NCI-H774 (cell line): Measurements from ENCODE around the gene NPLOC4.

Experiments
- DNase-seq: peaks from one replicate; lab custom pipeline; 2025; lab: John Stamatoyannopoulos, UW

NPLOC4 gene

DNA sequence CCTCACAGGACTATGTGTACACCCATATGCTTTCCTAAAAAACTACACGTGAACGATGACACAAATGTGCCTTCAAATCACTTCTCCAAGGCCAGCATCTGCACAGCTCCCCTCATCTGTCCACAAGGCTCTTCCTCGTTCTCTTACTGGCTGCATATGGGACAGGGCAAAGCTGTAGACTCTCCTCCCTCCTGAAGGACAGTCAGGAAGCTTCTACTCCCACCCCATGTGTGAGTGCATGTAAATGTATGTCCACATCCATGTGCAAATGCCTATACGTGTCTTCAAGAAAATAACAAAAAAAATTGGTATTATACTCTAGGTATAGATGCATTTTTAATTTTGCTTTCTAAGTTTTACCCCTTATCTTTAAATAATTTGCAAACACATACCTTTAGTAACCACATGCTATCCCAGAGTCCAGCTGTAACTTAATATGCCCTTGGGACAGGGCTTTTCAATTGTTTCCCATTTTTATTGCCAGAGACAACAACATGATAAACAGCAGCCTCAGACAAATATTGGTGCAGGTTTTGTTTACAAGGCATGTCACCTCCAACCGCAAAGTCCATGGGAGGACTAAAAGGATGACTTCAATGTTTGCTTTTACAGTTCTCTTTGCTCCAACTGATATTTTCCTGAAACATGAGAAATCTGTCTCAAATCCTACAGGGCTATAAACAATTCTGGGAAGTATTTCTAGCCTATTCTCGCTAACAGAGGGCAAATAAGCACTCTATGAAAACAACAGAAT, 53.1 kb downstream of the NPLOC4 start:
- peak; percentile 24 for DNase-seq

- no peak for DNase-seq
These were observed 54.2 kb downstream of the NPLOC4 start for GRCh38 chr17:81582749-81583148.

GRCh38 chr17:81582341-81582740, 54.6 kb downstream of the NPLOC4 start:
- no peak for DNase-seq

DNA sequence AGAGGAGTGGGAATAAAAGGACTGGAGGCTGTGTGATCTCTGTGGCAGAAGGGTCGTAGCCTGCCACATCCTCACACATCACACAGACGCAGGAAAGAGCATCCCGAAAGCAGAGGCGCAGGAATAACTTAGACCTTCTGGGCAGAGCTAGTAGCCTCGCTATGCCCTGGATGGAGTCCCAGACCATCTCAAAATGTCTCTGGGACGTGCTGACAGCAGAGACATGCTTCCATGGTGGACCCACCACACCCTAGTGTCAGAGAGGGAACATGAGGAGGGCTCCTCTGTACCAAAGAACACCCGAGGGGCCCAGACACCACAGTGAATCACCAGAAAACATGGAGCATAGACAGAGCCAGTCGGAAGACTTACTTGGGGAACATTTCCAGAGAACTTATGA, 55.2 kb downstream of the NPLOC4 start:
- no peak for DNase-seq

DNA sequence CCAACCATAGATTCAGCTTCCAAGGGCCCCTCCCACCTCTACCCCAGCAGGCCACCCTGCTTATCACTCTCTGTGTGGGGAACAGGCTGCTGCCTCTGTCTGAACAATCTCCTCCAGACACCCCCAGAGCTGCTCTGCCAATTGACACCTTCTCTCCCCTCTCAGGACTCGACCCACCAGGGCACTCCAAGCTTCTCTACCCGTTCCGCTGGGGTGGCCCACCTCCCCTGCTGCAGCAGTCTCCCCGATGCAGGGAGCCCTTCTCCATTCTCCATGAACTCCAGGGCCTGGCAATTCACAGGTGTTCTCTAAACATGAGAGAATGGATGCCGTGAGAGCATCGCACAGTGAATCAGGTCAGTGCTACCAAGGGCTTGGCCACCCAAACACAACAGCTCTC, 56.4 kb downstream of the NPLOC4 start:
- no peak for DNase-seq

- DNase-seq: no peak
These were observed 57.0 kb downstream of the NPLOC4 start for GRCh38 chr17:81579821-81580321.

DNA sequence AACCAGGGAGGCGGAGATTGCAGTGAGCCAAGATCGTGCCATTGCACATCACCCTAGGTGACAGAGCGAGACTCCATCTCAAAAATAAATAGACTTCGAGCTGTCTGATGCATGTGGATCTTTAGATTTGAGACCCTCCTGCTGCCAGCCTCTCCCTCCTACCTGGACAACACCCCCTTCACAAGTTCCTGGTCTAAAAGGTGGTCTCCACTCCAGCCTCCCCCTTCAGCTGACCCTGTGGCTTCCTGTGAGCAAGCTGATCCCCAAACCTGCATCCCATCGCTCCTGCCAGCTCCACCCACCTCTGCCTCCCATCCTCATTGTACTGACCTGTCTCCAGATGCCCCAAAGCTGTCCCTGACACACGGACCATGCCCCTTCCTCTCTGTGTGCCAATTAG, 57.6 kb downstream of the NPLOC4 start:
- no peak for DNase-seq

DNA sequence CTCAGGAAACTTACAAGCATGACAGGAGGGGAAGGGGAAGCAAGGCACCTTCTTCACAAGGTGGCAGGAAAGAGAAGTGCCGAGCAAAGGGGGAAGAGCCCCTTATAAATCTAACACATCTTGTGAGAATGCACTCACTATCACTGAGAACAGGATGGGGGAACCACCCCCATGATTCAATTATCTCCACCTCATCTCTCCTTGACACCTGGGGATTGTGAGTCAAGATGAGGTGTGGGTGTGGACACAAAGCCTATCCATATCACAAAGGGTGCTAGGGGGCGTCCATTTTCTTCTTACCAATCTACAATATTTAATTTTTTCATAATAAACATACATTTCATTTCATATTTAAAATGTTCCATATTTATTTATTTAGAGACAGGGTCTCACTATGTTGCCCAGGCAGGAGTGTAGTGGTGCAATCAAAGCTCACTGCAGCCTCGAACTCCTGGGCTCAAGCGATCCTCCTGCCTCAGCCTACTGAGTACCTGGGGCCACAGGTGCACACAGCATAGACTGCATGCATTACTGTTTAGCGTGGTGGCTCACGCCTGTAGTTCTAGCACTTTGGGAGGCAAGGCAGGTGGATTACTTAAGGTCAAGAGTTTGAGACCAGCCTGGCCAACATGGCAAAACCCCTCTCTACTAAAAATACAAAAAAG, 58.2 kb downstream of the NPLOC4 start:
- no peak for DNase-seq

DNA sequence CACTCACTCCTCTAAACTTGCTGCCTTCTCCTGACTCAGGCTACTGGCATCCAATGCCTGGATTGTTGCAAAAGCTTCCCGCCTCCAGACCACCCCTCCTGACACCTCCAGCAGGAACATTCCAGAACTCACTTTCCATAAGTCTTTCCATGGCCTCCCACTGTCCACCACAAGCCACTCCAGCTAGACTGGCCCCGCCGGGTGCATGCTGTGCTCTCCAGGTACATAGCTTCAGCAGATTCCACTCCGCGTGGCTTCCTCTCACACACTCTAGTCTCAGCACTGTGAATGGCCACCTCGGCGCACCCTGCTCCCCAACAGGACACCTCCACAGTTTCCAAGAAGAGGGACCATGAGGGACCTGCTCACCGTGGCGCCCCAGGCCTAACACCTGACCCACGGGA, 58.9 kb downstream of the NPLOC4 start:
- no peak for DNase-seq

DNA sequence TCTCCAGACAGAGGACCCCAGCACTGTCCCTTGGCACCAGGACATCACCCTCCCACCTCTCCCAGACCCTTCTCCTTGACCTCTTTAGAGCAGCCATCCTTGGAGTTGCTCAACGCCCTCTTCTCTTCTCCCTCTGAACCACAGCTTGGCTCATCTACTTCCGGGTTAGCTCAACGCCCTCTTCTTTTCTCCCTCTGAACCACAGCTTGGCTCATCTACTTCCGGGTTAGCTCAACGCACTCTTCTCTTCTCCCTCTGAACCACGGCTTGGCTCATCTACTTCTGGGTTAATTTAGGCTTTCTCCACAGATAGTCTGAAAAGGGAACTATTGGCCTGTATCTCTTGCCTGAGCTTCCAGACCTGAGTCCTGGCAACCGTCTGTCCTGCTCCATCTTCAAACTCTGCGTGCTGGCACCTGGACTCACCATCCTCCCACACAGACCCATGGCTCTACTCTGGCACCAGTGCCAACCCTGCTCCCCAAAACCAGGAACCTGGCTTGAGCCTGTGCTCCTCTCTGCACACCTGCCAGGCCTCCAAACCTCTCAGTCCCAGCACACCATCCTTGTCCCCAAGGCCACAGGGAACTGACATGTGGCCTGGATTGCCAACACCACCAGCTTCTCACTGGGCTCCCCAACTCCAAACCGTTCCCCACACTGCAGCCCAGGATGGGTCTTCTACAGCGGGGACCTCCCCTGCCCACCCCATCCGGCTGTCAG, 59.5 kb downstream of the NPLOC4 start:
- no peak for DNase-seq

DNA sequence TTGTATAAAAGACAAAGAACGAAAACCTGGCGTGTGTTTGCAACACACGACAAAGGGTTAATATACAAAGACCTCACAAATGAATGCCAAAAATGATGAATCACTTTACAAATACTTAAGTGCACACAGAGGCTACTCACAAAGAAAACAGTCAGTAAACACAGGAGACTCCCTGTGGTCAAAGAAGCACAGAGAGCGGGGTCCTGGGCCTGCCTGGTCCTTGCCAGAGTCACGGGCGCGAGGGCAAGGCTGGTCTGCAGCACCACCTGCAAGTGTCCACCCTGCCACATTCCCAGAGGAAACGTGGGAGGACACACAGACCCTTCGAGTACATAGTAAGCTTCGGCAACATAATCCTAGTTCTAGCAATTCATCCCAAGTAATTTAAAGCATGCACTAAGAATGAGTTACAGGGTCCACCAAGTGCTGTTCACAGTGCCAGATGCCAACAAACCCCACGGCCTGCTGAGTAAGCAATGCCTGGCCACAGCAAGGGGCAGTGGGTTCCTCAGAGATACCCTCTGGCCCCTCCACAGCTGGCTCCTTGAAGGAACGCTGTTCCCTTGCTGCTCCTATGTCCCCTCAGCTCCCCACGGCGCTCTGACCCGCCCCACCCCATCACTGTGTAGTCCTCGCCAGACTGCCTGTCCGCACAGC, 60.2 kb downstream of the NPLOC4 start:
- peak; percentile 43 for DNase-seq

- peak; percentile 69 for DNase-seq
These were observed 61.1 kb downstream of the NPLOC4 start for GRCh38 chr17:81575836-81576235.

GRCh38 chr17:81574643-81574956, 62.3 kb downstream of the NPLOC4 start:
- no peak for DNase-seq

DNA sequence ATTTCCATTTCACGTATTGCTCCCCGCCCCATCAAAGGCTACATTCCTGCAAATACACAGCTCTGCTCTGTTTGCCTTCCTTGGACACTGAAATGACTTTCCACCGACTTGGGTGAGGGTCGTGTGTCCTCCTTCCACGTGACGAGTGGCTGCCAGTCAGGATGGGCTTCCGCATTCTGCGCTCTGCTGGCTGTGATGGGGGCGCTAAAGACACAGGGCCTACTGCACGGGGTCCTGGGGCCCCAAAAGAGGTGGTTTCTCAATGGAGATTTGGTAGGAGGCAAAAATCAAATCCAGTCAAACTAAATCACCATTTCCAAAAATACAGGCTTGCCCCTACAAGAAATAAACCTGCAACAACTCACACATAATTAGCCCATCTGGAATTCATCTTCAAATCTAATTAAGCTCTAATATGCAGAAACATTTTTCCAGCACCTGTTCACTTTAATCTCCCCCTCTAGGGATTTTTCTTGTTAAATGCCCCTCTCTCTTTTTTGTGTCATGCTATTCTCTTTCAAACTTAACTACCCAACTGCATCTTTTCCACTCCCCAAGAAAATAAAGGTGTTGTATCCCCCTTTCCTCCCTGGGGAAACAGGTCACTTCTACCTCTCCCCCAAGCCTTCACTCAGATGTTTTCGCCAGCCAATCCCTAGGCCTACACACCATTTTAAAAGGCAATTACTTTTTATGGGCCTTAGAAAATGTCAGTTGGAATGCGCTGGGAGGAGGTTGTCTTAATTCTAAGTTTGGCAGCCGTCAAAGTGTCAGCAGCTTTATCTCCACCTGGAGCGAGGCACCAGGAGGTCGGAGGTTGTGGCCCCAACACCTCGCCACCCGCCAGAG, 62.9 kb downstream of the NPLOC4 start:
- no peak for DNase-seq

GRCh38 chr17:81572563-81573168, 64.2 kb downstream of the NPLOC4 start:
- DNase-seq: no peak

GRCh38 chr17:81570964-81571363, 65.9 kb downstream of the NPLOC4 start:
- DNase-seq: no peak

- DNase-seq: no peak
These were observed 66.9 kb downstream of the NPLOC4 start for GRCh38 chr17:81569986-81570514.

GRCh38 chr17:81568416-81568815, 68.5 kb downstream of the NPLOC4 start:
- no peak for DNase-seq

DNA sequence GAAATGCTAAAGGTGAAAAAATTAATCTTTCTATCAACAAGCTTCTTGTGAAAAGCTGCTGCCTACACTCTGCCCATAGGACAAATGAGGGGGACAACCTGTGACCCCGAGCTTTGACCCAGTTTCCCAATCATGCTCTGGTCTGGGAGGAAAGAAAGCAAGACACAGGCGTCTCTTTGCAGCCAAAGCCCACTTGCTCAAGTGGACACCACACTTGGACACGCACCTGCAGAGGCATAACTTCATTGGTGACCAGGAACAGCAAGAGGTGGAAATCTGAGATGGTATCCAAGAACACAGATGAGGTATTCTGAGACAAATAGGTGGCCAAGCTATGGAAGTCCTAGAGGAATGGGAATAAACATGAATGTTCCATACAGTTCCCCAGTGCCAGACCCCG, 69.7 kb downstream of the NPLOC4 start:
- DNase-seq: no peak

DNA sequence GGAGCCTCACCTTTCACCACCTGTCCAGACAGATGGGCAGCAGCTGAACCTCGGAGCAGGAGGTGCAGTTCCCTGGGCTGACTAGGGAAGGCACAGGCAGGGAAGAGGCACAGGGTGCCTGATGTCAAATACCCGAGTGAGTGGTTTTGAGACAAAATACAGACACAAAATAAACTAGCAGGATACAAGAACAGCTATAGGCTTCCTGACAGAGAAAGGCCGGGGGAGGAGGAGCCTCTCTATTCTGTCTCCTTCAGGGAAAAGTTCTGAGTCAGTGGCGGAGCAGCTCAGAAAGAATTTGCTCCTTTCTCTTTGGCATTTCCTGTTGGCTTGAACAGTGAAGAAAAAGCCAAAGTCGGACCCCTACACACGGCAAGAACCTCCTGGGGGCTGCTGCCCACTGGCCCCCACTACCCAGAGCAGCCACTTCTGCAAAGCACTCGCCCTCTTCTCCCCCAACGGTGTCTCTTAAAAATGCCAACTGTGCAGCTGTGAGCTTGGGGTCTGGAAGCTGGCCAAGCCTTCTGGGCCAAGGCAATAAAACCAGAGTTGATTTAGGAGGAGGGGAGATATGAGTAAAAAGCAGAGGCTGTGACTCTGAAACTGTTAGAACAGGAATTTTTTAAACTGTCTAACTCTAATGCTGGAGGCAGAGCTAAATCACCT, 70.3 kb downstream of the NPLOC4 start:
- peak; percentile 85 for DNase-seq
